ENCODE results near the gene TP53BP1. TPM values are rescaled to one million over a fixed set of nuclear protein-coding genes. Genes with fewer than 3 reads are reported as not detected.
"Not testable (repeated sequence)": the region's sequence is repeated elsewhere in the genome, so short reads cannot be mapped to it uniquely, and the experiment has no call there.

TP53BP1 gene, protein sequence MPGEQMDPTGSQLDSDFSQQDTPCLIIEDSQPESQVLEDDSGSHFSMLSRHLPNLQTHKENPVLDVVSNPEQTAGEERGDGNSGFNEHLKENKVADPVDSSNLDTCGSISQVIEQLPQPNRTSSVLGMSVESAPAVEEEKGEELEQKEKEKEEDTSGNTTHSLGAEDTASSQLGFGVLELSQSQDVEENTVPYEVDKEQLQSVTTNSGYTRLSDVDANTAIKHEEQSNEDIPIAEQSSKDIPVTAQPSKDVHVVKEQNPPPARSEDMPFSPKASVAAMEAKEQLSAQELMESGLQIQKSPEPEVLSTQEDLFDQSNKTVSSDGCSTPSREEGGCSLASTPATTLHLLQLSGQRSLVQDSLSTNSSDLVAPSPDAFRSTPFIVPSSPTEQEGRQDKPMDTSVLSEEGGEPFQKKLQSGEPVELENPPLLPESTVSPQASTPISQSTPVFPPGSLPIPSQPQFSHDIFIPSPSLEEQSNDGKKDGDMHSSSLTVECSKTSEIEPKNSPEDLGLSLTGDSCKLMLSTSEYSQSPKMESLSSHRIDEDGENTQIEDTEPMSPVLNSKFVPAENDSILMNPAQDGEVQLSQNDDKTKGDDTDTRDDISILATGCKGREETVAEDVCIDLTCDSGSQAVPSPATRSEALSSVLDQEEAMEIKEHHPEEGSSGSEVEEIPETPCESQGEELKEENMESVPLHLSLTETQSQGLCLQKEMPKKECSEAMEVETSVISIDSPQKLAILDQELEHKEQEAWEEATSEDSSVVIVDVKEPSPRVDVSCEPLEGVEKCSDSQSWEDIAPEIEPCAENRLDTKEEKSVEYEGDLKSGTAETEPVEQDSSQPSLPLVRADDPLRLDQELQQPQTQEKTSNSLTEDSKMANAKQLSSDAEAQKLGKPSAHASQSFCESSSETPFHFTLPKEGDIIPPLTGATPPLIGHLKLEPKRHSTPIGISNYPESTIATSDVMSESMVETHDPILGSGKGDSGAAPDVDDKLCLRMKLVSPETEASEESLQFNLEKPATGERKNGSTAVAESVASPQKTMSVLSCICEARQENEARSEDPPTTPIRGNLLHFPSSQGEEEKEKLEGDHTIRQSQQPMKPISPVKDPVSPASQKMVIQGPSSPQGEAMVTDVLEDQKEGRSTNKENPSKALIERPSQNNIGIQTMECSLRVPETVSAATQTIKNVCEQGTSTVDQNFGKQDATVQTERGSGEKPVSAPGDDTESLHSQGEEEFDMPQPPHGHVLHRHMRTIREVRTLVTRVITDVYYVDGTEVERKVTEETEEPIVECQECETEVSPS (N-terminal part only)
- 25.9 and 30.7 TPM in 2 replicates for total RNA-seq (2014; rRNA removed; shearing (Covaris generic))
- polyA plus RNA-seq (2015; cell fraction: cytosol; rRNA removed): 22.1 and 32.2 TPM in 2 replicates
- 109 and 166 TPM in 2 replicates for polyA plus RNA-seq (2015; cell fraction: nucleus; rRNA removed)

DNA sequence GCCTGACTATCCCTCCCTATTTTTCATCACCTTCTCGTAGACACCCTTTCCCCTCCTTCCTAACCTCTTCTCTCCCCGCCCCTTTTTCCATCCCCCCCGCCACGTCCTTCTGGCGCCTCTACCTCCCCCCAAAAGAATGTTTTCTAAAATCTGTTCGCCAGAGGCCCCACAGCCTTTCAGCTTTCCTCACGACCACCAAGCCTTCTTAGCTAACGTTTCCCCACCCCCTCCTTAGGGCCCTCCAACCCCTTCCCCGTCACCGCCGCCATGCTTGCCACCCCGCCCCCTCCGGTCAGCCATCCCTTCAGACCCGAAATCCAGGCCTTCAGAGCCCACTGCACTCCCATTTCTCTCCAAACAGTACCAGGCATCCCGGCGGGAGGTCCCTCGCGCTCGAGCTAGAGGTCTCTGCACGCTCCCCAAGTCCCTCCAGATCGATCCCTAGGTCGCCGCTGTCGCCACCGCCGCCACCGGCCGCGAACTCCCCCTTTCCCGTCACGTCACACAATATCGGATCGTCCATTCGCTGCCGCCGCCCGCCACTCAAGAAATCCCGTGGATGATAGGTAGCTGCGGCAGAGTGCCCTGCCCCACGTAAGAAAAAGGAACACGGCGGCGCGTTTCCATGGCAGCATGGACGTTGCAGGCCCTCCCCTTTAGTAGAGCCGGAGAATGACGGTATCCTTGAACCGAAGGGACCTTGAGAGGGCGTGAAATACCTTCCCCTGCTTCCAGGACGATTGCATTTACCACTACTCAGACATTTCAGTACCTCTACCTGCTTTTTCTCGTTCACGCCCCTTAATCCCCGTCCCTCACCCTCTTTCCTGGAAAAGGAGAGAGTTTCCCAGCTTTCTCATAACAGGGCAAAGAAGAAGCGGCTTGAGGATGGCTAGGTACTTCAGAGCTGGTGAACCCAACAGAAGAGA, at the start of gene TP53BP1:
TSS of gene TP53BP1 (minus strand) at position 484 of the 929 bp plus-strand sequence. CDS start at position 371, 113 bp downstream.
- in situ Hi-C loops (cut with HindIII; ENCODE audit: low pct_unique_long_range_greater_than_20kb, low sequenced_read_pairs): no loop called here
- peak; percentile 95 for DNase-seq (ENCODE audit: low read depth, low spot score)

DNA sequence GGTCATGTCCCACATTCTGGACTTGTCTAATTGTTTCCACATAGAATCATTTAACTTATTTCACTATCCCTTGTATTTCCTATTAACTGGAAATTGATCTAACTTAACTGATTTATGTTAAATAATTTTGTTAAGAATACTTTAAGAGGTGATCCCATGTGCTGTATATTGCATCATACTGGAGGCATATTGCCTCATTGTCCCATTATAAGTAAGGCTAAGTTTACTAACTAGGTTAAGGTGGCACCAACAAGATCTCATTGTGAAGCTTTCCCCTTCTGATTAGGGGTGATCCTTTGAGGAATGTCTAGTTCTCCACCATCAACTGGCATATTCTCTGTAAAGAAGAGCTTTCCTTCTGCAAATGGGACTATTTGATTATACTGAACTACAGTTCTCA, 48.8 kb upstream of the TP53BP1 start:
- in situ Hi-C loops (cut with HindIII; ENCODE audit: low pct_unique_long_range_greater_than_20kb, low sequenced_read_pairs): no loop called here
- peak; percentile 8 for DNase-seq (ENCODE audit: low read depth, low spot score)

DNA sequence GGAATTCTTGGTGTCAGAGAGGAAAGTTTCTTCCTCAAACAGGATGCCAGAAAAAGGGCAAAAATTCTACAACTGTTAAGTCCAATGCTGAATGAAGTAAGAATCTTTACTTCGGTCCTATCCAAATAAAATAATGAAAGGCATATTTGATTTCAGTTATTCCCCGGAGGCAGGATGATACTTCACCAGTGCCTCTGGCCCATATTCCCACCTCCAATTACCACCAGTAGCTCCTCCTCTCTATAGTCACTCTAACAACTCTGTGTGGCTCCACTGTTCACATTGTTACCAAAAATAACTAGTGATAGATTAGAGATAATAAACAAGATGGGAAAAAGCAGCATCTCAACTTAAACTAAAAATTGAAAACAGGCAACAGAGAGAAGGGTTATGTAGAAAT, 45.1 kb upstream of the TP53BP1 start:
- in situ Hi-C loops (cut with HindIII; ENCODE audit: low pct_unique_long_range_greater_than_20kb, low sequenced_read_pairs): no loop called here
- DNase-seq (ENCODE audit: low read depth, low spot score): no peak

DNA sequence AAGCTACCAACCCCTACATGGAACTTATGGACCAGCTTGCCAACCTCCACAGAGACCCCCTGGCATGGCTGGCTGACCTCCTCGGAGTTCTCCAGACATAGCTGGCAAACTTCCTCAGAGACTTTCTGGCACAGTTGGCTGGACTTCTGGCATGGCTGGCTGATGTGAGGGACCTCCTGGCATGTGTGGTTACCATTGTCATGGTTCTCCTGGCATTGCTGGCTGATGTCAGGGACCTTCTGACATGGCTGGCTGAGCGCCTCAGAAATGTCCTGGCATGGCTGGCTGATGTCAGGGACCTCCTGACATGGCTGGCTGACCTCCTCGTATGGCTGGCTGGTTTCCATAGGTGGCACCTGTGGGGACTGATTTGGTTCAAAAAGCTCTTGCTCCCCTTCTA, 41.9 kb upstream of the TP53BP1 start:
- in situ Hi-C loops (cut with HindIII; ENCODE audit: low pct_unique_long_range_greater_than_20kb, low sequenced_read_pairs): no loop called here
- DNase-seq (ENCODE audit: low read depth, low spot score): no peak

DNA sequence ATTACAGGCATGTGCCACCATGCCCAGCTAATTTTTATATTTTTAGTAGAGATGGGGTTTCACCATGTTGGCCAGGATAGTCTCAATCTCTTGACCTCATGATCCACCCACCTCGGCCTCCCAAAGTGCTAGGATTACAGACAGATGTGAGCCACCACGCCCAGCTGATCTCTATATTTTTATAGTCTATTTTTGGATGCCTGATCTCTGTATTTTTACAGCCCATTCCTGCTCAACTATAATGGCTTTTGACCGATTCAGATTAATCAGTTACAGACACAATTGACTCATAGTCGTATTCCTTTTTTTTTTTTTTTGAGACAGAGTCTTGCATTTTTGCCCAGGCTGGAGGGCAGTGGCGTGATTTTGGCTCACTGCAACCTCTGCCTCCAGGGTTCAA, 39.9 kb upstream of the TP53BP1 start:
- DNase-seq (ENCODE audit: low read depth, low spot score); in situ Hi-C loops (cut with HindIII; ENCODE audit: low pct_unique_long_range_greater_than_20kb, low sequenced_read_pairs): not testable (repeated sequence)

DNA sequence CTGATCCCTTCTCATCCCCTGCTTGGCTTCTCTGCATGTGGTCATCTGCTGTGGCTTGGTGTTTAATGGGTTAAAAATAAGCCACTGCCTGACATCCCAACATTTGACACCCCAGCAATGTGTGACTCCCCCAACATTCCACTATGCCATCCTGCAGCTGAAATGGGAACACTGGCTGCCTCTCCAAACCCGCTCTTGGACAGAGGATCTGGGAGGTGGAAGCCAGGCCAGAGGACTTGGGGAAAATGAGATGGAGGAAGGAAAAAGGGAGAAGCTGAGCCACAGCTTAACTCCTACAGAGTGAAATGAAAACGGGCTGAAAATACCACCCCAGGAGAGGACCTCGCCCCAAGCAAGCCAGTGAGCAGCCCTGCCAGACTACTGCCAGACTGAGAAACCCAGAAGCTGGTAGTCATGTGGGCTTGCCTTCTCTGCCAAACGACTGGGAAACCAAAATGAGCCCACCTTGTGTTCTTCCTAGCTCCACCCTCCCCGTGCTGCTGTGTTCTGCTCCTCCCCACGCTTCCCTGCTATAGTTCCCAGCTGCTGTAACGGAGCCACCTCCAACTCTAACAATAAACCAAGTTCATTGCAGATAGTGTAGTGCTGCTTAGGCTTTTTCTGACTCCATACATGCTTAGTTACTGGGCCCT, 38.2 kb upstream of the TP53BP1 start:
- in situ Hi-C loops (cut with HindIII; ENCODE audit: low pct_unique_long_range_greater_than_20kb, low sequenced_read_pairs): no loop called here
- peak; percentile 33 for DNase-seq (ENCODE audit: low read depth, low spot score)

DNA sequence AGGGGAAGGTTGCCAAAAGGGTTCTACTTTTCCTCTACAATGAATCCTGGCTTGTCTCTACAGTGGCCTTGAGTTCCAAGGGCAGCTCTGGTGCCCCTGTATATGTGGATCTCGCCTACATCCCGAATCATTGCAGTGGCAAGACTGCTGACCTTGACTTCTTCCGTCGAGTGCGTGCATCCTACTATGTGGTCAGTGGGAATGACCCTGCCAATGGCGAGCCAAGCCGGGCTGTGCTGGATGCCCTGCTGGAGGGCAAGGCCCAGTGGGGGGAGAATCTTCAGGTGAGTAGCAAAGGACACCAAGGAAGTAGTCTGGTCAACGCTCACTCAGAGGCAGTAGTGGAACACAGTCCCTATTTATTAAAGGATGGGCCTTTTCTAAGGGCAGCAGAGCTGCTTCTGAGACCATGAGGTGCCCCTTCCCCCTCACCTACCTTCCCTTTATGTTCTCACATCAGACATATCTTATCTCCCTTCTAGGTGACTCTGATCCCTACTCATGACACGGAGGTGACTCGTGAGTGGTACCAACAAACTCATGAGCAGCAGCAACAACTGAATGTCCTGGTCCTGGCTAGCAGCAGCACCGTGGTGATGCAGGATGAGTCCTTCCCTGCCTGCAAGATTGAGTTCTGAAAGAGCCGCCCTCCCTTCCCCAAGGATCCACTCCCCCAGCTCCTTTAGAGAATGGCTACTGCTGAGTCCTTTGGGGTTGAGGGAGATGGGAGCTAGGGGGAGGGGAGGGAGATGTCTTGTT, 36.8 kb upstream of the TP53BP1 start:
- DNase-seq (ENCODE audit: low read depth, low spot score): no peak
- in situ Hi-C loops (cut with HindIII; ENCODE audit: low pct_unique_long_range_greater_than_20kb, low sequenced_read_pairs): no loop called here

DNA sequence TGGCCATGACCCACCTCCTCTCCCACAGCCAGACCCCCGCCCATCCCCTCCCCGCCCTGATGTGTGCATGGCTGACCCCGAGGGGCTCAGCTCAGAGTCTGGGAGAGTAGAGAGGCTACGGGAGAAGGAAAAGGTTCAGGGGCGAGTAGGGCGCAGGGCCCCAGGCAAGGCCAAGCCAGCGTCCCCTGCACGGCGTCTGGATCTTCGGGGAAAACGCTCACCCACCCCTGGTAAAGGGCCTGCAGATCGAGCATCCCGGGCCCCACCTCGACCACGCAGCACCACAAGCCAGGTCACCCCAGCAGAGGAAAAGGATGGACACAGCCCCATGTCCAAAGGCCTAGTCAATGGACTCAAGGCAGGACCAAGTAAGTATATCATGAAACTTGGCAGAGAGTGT, 36.2 kb upstream of the TP53BP1 start:
- in situ Hi-C loops (cut with HindIII; ENCODE audit: low pct_unique_long_range_greater_than_20kb, low sequenced_read_pairs): no loop called here

DNA sequence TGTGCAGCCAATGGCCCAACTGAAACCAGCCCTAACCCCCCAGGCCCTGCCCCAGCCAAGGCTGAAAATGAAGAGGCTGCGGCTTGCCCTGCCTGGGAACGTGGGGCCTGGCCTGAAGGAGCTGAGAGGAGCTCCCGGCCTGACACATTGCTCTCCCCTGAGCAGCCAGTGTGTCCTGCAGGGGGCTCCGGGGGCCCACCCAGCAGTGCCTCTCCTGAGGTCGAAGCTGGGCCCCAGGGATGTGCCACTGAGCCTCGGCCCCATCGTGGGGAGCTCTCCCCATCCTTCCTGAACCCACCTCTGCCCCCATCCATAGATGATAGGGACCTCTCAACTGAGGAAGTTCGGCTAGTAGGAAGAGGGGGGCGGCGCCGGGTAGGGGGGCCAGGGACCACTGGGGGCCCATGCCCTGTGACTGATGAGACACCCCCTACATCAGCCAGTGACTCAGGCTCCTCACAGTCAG, 35.6 kb upstream of the TP53BP1 start:
- in situ Hi-C loops (cut with HindIII; ENCODE audit: low pct_unique_long_range_greater_than_20kb, low sequenced_read_pairs): no loop called here
- no peak for DNase-seq (ENCODE audit: low read depth, low spot score)

More for the DNA sequence above, 36.2 kb upstream of the TP53BP1 start:
- no peak for DNase-seq (ENCODE audit: low read depth, low spot score)

DNA sequence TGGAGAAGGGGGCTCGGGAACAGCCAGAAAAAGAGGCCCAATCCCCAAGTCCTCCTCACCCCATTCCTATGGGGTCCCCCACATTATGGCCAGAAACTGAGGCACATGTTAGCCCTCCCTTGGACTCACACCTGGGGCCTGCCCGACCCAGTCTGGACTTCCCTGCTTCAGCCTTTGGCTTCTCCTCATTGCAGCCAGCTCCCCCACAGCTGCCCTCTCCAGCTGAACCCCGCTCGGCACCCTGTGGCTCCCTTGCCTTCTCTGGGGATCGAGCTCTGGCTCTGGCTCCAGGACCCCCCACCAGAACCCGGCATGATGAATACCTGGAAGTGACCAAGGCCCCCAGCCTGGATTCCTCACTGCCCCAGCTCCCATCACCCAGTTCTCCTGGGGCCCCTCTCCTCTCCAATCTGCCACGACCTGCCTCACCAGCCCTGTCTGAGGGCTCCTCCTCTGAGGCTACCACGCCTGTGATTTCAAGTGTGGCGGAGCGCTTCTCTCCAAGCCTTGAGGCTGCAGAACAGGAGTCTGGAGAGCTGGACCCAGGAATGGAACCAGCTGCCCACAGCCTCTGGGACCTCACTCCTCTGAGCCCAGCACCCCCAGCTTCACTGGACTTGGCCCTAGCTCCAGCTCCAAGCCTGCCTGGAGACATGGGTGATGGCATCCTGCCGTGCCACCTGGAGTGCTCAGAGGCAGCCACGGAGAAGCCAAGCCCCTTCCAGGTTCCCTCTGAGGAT, 35.0 kb upstream of the TP53BP1 start:
- in situ Hi-C loops (cut with HindIII; ENCODE audit: low pct_unique_long_range_greater_than_20kb, low sequenced_read_pairs): no loop called here
- DNase-seq (ENCODE audit: low read depth, low spot score): no peak

DNA sequence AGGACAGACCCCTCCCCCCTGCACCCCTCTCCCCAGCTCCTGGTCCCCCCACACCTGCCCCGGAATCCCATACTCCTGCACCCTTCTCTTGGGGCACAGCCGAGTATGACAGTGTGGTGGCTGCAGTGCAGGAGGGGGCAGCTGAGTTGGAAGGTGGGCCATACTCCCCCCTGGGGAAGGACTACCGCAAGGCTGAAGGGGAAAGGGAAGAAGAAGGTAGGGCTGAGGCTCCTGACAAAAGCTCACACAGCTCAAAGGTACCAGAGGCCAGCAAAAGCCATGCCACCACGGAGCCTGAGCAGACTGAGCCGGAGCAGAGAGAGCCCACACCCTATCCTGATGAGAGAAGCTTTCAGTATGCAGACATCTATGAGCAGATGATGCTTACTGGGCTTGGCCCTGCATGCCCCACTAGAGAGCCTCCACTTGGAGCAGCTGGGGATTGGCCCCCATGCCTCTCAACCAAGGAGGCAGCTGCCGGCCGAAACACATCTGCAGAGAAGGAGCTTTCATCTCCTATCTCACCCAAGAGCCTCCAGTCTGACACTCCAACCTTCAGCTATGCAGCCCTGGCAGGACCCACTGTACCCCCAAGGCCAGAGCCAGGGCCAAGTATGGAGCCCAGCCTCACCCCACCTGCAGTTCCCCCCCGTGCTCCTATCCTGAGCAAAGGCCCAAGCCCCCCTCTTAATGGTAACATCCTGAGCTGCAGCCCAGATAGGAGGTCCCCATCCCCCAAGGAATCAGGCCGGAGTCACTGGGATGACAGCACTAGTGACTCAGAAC, 34.3 kb upstream of the TP53BP1 start:
- in situ Hi-C loops (cut with HindIII; ENCODE audit: low pct_unique_long_range_greater_than_20kb, low sequenced_read_pairs): no loop called here
- DNase-seq (ENCODE audit: low read depth, low spot score): no peak

DNA sequence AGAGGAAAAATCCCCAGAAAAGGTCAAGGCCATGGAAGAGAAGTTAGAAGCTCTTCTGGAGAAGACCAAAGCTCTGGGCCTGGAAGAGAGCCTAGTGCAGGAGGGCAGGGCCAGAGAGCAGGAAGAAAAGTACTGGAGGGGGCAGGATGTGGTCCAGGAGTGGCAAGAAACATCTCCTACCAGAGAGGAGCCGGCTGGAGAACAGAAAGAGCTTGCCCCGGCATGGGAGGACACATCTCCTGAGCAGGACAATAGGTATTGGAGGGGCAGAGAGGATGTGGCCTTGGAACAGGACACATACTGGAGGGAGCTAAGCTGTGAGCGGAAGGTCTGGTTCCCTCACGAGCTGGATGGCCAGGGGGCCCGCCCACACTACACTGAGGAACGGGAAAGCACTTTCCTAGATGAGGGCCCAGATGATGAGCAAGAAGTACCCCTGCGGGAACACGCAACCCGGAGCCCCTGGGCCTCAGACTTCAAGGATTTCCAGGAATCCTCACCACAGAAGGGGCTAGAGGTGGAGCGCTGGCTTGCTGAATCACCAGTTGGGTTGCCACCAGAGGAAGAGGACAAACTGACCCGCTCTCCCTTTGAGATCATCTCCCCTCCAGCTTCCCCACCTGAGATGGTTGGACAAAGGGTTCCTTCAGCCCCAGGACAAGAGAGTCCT, 33.4 kb upstream of the TP53BP1 start:
- DNase-seq (ENCODE audit: low read depth, low spot score): no peak
- in situ Hi-C loops (cut with HindIII; ENCODE audit: low pct_unique_long_range_greater_than_20kb, low sequenced_read_pairs): no loop called here

DNA sequence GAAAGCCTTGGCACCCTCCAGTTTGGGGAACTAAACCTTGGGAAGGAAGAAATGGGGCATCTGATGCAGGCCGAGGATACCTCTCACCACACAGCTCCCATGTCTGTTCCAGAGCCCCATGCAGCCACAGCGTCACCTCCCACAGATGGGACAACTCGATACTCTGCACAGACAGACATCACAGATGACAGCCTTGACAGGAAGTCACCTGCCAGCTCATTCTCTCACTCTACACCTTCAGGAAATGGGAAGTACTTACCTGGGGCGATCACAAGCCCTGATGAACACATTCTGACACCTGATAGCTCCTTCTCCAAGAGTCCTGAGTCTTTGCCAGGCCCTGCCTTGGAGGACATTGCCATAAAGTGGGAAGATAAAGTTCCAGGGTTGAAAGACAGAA, 32.2 kb upstream of the TP53BP1 start:
- in situ Hi-C loops (cut with HindIII; ENCODE audit: low pct_unique_long_range_greater_than_20kb, low sequenced_read_pairs): no loop called here
- DNase-seq (ENCODE audit: low read depth, low spot score): no peak

Data from SK-MEL-5 (cell line).